ENCODE measurements around the gene A2ML1. TPM values are rescaled to one million over a fixed set of nuclear protein-coding genes. Genes with fewer than 3 reads are reported as not detected.
"Not testable (repeated sequence)": the region's sequence is repeated elsewhere in the genome, so short reads cannot be mapped to it uniquely, and the experiment has no call there.

The A2ML1 gene
- total RNA-seq, 1 experiment from 2014 or later, result not detected

DNA sequence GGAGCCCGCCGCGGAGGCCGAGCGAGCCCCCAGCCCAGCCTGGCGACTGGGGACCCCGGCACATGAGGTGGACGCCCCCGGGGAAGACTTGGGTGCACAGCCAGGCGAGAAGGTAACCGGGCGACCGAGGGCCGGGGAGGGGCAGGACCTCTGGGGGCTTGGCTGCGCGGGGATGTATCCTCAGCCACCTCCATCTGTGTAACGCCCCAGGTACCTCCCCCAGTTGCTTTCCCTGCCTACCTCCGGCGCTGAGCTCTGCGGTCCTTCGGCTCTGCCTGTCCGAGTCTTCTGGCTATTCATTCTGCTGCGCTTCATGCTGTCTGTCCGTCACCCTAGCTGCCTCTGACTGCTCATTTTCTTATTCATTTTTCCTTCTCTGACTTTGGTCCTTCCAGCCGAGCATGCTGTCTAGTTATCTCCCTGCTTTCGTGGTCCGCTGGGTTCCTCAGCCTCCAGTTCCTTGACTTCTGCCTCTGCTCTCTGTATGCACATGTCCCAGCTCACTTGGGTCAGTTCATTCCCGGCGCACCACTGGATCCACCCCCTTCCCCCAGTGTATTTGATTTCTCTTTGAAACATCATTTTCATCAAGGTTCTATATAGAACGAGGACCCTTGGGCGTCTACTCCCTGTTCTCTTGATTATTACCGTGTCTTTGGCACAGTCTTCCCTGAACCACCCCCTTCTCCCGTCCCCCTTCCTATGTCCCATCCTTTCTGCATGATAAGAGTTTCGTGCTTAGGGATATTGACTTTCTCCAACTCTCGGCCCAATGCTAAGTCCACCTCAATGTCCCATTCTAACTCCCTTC lies 92.5 kb downstream of the A2ML1 start:
- Histone ChIP-seq H3K9ac (ENCODE audit: low read length) (peak overlapping the region; percentile 77), H2AFZ (ENCODE audit: low read length) (peak overlapping the region; percentile 91), H3K4me1 (ENCODE audit: low read length) (peaks cover 29% of the 10 kb centered on the region), H3K9me2 (replicated peaks; ENCODE audit: insufficient read depth, low read length) (no peaks in the 10 kb centered on the region), H3K4me2 (ENCODE audit: low read depth, low read length, poor library complexity, severe bottlenecking) (peak overlapping the region; percentile 86), H4K20me1 (ENCODE audit: insufficient read depth, low read depth, low read length) (no peaks in the 10 kb centered on the region), H3K27me3 (ENCODE audit: low read length) (no peaks in the 10 kb centered on the region), H3K9me3 (ENCODE audit: low read length) (no peaks in the 10 kb centered on the region), H3K4me3 (ENCODE audit: low read length) (peak overlapping the region; percentile 93), H3K27ac (ENCODE audit: low read length) (no peak overlapping the region), H3K79me2 (ENCODE audit: low read length) (no peaks in the 10 kb centered on the region), H3K36me3 (ENCODE audit: insufficient read depth, low read length) (no peaks in the 10 kb centered on the region)
- peak; percentile 79 for DNase-seq

GRCh38 chr12:8916154-8916553 lies 93.7 kb downstream of the A2ML1 start:
- H3K4me1 ChIP-seq (ENCODE audit: low read length), result peaks cover 29% of the 10 kb centered on the region
- H3K79me2 ChIP-seq (ENCODE audit: low read length), result no peaks in the 10 kb centered on the region
- no peaks in the 10 kb centered on the region for H3K27me3 ChIP-seq (ENCODE audit: low read length)
- no peak for DNase-seq
- no peak overlapping the region for H2AFZ ChIP-seq (ENCODE audit: low read length)
- no peaks in the 10 kb centered on the region for H3K9me2 ChIP-seq (replicated peaks; ENCODE audit: insufficient read depth, low read length)
- no peaks in the 10 kb centered on the region for H3K36me3 ChIP-seq (ENCODE audit: insufficient read depth, low read length)
- H3K4me2 ChIP-seq (ENCODE audit: low read depth, low read length, poor library complexity, severe bottlenecking), result peak overlapping the region; percentile 86
- H3K9me3 ChIP-seq (ENCODE audit: low read length), result no peaks in the 10 kb centered on the region
- H4K20me1 ChIP-seq (ENCODE audit: insufficient read depth, low read depth, low read length), result no peaks in the 10 kb centered on the region
- no peak overlapping the region for H3K27ac ChIP-seq (ENCODE audit: low read length)
- peak overlapping the region; percentile 93; the same call in 1 of the 2 replicates for H3K4me3 ChIP-seq (ENCODE audit: low read length)
- H3K9ac ChIP-seq (ENCODE audit: low read length), result peak overlapping the region; percentile 77; the same call in 1 of the 2 replicates

GRCh38 chr12:8917031-8917430 lies 94.6 kb downstream of the A2ML1 start:
- Histone ChIP-seq H4K20me1 (ENCODE audit: insufficient read depth, low read depth, low read length) (no peaks in the 10 kb centered on the region), H3K4me2 (ENCODE audit: low read depth, low read length, poor library complexity, severe bottlenecking) (no peak overlapping the region), H2AFZ (ENCODE audit: low read length) (no peak overlapping the region), H3K27ac (ENCODE audit: low read length) (no peak overlapping the region), H3K4me3 (ENCODE audit: low read length) (no peak overlapping the region), H3K27me3 (ENCODE audit: low read length) (no peaks in the 10 kb centered on the region), H3K36me3 (ENCODE audit: insufficient read depth, low read length) (no peaks in the 10 kb centered on the region), H3K9me3 (ENCODE audit: low read length) (no peaks in the 10 kb centered on the region), H3K9ac (ENCODE audit: low read length) (no peak overlapping the region), H3K79me2 (ENCODE audit: low read length) (no peaks in the 10 kb centered on the region), H3K4me1 (ENCODE audit: low read length) (peaks cover 23% of the 10 kb centered on the region), H3K9me2 (replicated peaks; ENCODE audit: insufficient read depth, low read length) (no peaks in the 10 kb centered on the region)
- no peak for DNase-seq

DNA sequence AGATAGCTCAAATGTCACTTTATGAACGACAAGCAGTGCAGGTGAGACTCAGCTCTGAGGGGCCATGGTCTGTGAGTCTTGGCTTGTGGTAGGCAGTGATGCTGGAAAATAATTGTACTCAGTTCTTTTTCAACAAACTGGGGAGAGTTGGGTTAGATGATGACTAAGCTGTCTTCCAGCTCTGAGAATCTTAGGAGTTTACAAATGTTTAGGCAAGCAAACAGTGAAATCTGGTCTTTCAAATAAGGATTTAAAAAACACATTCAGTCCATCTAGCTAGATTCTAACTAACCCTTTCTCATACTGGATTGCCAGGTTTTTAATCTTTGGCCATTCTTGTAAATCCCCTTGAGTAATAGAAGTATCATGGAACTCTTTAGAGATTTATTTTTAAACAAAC lies 95.3 kb downstream of the A2ML1 start:
- Histone ChIP-seq H3K79me2 (ENCODE audit: low read length) (no peaks in the 10 kb centered on the region), H2AFZ (ENCODE audit: low read length) (no peak overlapping the region), H3K4me2 (ENCODE audit: low read depth, low read length, poor library complexity, severe bottlenecking) (no peak overlapping the region), H3K9me2 (replicated peaks; ENCODE audit: insufficient read depth, low read length) (no peaks in the 10 kb centered on the region), H3K27me3 (ENCODE audit: low read length) (no peaks in the 10 kb centered on the region), H3K9me3 (ENCODE audit: low read length) (no peaks in the 10 kb centered on the region), H3K36me3 (ENCODE audit: insufficient read depth, low read length) (no peaks in the 10 kb centered on the region), H3K4me3 (ENCODE audit: low read length) (no peak overlapping the region), H3K4me1 (ENCODE audit: low read length) (peaks cover 23% of the 10 kb centered on the region), H3K27ac (ENCODE audit: low read length) (no peak overlapping the region), H4K20me1 (ENCODE audit: insufficient read depth, low read depth, low read length) (no peaks in the 10 kb centered on the region), H3K9ac (ENCODE audit: low read length) (no peak overlapping the region)
- no peak for DNase-seq

DNA sequence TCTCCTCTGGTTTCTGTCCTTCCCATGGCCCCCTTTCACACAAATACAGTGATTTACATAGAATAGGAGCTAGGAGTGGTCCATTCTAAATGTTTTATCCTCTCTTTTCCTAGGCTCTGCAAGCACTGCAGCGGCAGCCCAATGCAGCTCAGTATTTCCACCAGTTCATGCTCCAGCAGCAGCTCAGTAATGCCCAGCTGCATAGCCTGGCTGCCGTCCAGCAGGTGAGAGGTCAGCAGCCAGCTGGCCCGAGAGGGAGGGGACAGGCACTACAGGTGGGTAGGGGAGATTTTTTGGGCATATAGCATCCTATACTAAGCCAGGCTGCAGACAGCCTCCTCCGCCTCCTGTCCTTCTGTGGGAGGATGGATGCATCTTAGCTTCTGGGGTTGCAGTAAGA lies 97.2 kb downstream of the A2ML1 start:
- not testable (repeated sequence) for H3K4me2 ChIP-seq (ENCODE audit: low read depth, low read length, poor library complexity, severe bottlenecking); H3K4me3 ChIP-seq (ENCODE audit: low read length); H3K79me2 ChIP-seq (ENCODE audit: low read length); H2AFZ ChIP-seq (ENCODE audit: low read length); H3K27me3 ChIP-seq (ENCODE audit: low read length); H3K9ac ChIP-seq (ENCODE audit: low read length); DNase-seq; H3K9me2 ChIP-seq (replicated peaks; ENCODE audit: insufficient read depth, low read length); H3K27ac ChIP-seq (ENCODE audit: low read length); H3K9me3 ChIP-seq (ENCODE audit: low read length); H3K36me3 ChIP-seq (ENCODE audit: insufficient read depth, low read length); H4K20me1 ChIP-seq (ENCODE audit: insufficient read depth, low read depth, low read length)
- H3K4me1 ChIP-seq (ENCODE audit: low read length), result peaks cover 16% of the 10 kb centered on the region

DNA sequence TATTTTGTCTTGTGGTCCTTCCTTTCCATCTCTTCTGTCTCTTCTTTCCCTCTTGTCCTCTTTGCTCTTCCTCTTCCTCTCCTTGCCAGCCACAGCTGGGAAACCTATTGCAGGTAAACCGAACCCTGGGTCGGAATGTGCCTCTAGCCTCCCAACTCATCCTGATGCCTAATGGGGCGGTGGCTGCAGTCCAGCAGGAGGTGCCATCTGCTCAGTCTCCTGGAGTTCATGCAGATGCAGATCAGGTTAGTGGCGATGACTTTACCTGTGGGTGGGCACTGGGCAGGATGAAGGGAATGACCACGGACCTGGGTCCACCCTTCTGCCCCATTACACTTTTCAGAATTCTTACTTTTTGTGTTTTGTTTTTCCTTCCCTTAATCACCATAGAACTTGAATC lies 100.1 kb downstream of the A2ML1 start:
- no peak overlapping the region for H3K4me2 ChIP-seq (ENCODE audit: low read depth, low read length, poor library complexity, severe bottlenecking)
- DNase-seq, result no peak

More for the DNA sequence above, 100.1 kb downstream of the A2ML1 start:
- Histone ChIP-seq H3K27ac (ENCODE audit: low read length) (no peak overlapping the region), H3K9me3 (ENCODE audit: low read length) (no peaks in the 10 kb centered on the region), H3K9me2 (replicated peaks; ENCODE audit: insufficient read depth, low read length) (no peaks in the 10 kb centered on the region), H3K4me1 (ENCODE audit: low read length) (no peaks in the 10 kb centered on the region), H3K79me2 (ENCODE audit: low read length) (no peaks in the 10 kb centered on the region), H3K4me3 (ENCODE audit: low read length) (no peak overlapping the region), H3K27me3 (ENCODE audit: low read length) (no peaks in the 10 kb centered on the region), H2AFZ (ENCODE audit: low read length) (no peak overlapping the region), H4K20me1 (ENCODE audit: insufficient read depth, low read depth, low read length) (no peaks in the 10 kb centered on the region), H3K36me3 (ENCODE audit: insufficient read depth, low read length) (no peaks in the 10 kb centered on the region), H3K9ac (ENCODE audit: low read length) (no peak overlapping the region)

Other genes starting within 250 kb of the A2ML1 start
- gene AICDA, start 209.8 kb upstream of the A2ML1 start, total RNA-seq (2014; rRNA removed; shearing (Covaris generic); ENCODE audit: low replicate concordance), result 2.6 and 6.3 TPM in 2 replicates
- not detected in 2 replicates for gene MFAP5, start 159.8 kb upstream of the A2ML1 start, total RNA-seq (2014; rRNA removed; shearing (Covaris generic); ENCODE audit: low replicate concordance)
- 0.89 and 0.90 TPM in 2 replicates for gene RIMKLB, start 124.6 kb upstream of the A2ML1 start, total RNA-seq (2014; rRNA removed; shearing (Covaris generic); ENCODE audit: low replicate concordance)
- 26.2 and 84.0 TPM in 2 replicates for gene PHC1, start 91.9 kb downstream of the A2ML1 start, total RNA-seq (2014; rRNA removed; shearing (Covaris generic); ENCODE audit: low replicate concordance)
- gene M6PR, start 127.0 kb downstream of the A2ML1 start, total RNA-seq (2014; rRNA removed; shearing (Covaris generic); ENCODE audit: low replicate concordance), result 271 and 300 TPM in 2 replicates
- 9.1 and 34.7 TPM in 2 replicates for gene KLRG1, start 166.9 kb downstream of the A2ML1 start, total RNA-seq (2014; rRNA removed; shearing (Covaris generic); ENCODE audit: low replicate concordance)